ENCODE data around the gene GOLM1. TPM values are rescaled to one million over a fixed set of nuclear protein-coding genes. Genes with fewer than 3 reads are reported as not detected.

GOLM1 gene
- total RNA-seq, 1 experiment from 2014 or later: 75.1 TPM

DNA sequence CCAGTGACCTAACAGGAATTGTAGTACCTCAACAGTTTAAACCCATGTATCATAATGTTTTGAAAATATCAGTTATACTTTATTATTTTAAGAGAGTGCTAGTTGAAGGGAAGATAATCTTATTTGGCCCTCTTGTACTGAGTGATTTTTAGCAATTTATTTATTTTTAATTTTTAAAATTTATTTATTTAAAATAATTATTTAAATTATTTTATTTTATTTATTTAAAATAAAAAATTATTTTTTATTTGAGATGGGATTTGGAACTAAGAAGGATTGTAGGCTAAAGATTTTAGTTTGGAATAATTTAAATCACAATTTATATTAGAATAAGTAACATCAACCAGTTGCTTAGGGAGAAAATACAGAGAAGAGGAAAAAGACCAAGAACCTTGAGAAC lies 104.3 kb downstream of the GOLM1 start:
- TF ChIP-seq ZNF219 (CRISPR knock-in tag; IDR thresholded peaks at IDR 0.05; ENCODE audit: borderline replicate concordance): no peak
- TF ChIP-seq TP53 (CRISPR knock-in tag; IDR thresholded peaks at IDR 0.05): no peak
- peak; percentile 97 for TF ChIP-seq HMGA2 (CRISPR knock-in tag; IDR thresholded peaks at IDR 0.05)
- Mint-ChIP-seq H3K4me1 (no peaks in the 10 kb centered on the region), H3K9me3 (peaks cover 5% of the 10 kb centered on the region; the same call in 1 of the 2 replicates), H3K27ac (no peak overlapping the region), H3K4me3 (no peak overlapping the region), H3K27me3 (ENCODE audit: low read depth) (no peaks in the 10 kb centered on the region), H3K36me3 (peaks cover 55% of the 10 kb centered on the region)
- ATAC-seq: no peak
- ChIA-PET CTCF (no interaction called here), POLR2A (no interaction called here)
- no peak for DNase-seq (ENCODE audit: low spot score)

- H3K27me3 Mint-ChIP-seq (ENCODE audit: low read depth): no peaks in the 10 kb centered on the region
- no peak overlapping the region for H3K27ac Mint-ChIP-seq
- H3K9me3 Mint-ChIP-seq: peaks cover 5% of the 10 kb centered on the region; the same call in 1 of the 2 replicates
- CTCF ChIA-PET: no interaction called here
- DNase-seq (ENCODE audit: low spot score) (no peak), ATAC-seq (no peak)
- no peaks in the 10 kb centered on the region for H3K4me1 Mint-ChIP-seq
- peaks cover 59% of the 10 kb centered on the region for H3K36me3 Mint-ChIP-seq
- TF ChIP-seq ZBTB21 (CRISPR knock-in tag; IDR thresholded peaks at IDR 0.05; ENCODE audit: borderline replicate concordance) (no peak), ZNF263 (CRISPR knock-in tag; IDR thresholded peaks at IDR 0.05; ENCODE audit: low read depth) (no peak), GTF2I (CRISPR knock-in tag; conservative IDR thresholded peaks at IDR 0.05) (no peak)
- no peak overlapping the region for H3K4me3 Mint-ChIP-seq
- POLR2A ChIA-PET: no interaction called here
Measured at GRCh38 chr9:85994191-85994590, 105.2 kb downstream of the GOLM1 start.

DNA sequence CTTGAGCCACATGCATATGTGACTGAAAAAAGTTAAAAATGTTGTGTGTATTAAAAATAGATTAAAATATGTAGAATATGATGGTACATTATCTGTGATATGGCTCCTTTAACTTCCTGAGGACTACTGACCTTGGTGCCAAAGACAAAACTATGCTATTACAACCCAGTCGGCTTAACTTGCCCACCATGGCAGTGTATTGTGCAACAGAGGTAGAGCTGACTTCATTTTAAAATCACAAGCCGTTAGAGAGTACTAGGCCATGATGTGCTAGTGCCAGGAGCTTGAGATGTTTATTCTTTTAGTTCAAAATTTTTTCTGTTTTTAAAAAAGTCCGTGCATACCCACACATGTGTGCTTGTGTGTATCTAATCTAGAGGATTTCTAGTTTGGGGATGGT lies 112.1 kb downstream of the GOLM1 start:
- ATAC-seq: no peak
- DNase-seq (ENCODE audit: low spot score): no peak
- H3K4me3 Mint-ChIP-seq: no peak overlapping the region
- POLR2A ChIA-PET: no interaction called here
- TF ChIP-seq FOXJ3 (CRISPR knock-in tag; IDR thresholded peaks at IDR 0.05; ENCODE audit: borderline replicate concordance) (no peak), NR1H2 (CRISPR knock-in tag; IDR thresholded peaks at IDR 0.05) (no peak)
- peaks cover 5% of the 10 kb centered on the region; the same call in 1 of the 2 replicates for H3K9me3 Mint-ChIP-seq
- peaks cover 3% of the 10 kb centered on the region; the same call in 1 of the 2 replicates for H3K4me1 Mint-ChIP-seq
- CTCF ChIA-PET: no interaction called here
- peaks cover 53% of the 10 kb centered on the region for H3K36me3 Mint-ChIP-seq
- H3K27ac Mint-ChIP-seq: no peak overlapping the region
- H3K27me3 Mint-ChIP-seq (ENCODE audit: low read depth): no peaks in the 10 kb centered on the region

DNA sequence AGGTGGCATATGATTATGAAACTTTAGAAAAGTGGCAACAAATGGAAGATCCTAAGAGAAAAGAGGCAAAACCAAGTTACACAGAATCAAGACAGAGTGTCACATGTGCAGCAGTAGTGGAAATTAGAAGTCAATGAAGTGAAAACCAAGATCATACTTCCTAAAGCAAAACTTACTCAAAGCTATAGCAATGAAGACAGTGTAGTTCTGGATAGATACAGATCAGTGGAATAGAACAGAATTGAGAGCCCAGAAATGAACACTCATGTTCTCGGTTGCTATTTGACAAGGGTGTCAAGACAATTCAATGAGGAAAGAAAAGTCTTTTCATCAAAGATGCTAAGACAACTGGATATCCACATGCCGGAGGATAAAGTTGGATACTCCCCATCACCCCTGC lies 114.9 kb downstream of the GOLM1 start:
- no peak for DNase-seq (ENCODE audit: low spot score)
- no peak overlapping the region for H3K27ac Mint-ChIP-seq
- peaks cover 3% of the 10 kb centered on the region; the same call in 1 of the 2 replicates for H3K4me1 Mint-ChIP-seq
- CTCF ChIA-PET: interaction anchor here (0.6 kb wide), 1 partner anchor 213 kb away, joined by 3 read pairs; no protein-coding TSS in a partner anchor
- H3K27me3 Mint-ChIP-seq (ENCODE audit: low read depth): no peaks in the 10 kb centered on the region
- H3K9me3 Mint-ChIP-seq: no peaks in the 10 kb centered on the region
- POLR2A ChIA-PET: no interaction called here
- no peak overlapping the region for H3K4me3 Mint-ChIP-seq
- H3K36me3 Mint-ChIP-seq: peaks cover 48% of the 10 kb centered on the region
- ATAC-seq: no peak
- TF ChIP-seq, protein P1, sequence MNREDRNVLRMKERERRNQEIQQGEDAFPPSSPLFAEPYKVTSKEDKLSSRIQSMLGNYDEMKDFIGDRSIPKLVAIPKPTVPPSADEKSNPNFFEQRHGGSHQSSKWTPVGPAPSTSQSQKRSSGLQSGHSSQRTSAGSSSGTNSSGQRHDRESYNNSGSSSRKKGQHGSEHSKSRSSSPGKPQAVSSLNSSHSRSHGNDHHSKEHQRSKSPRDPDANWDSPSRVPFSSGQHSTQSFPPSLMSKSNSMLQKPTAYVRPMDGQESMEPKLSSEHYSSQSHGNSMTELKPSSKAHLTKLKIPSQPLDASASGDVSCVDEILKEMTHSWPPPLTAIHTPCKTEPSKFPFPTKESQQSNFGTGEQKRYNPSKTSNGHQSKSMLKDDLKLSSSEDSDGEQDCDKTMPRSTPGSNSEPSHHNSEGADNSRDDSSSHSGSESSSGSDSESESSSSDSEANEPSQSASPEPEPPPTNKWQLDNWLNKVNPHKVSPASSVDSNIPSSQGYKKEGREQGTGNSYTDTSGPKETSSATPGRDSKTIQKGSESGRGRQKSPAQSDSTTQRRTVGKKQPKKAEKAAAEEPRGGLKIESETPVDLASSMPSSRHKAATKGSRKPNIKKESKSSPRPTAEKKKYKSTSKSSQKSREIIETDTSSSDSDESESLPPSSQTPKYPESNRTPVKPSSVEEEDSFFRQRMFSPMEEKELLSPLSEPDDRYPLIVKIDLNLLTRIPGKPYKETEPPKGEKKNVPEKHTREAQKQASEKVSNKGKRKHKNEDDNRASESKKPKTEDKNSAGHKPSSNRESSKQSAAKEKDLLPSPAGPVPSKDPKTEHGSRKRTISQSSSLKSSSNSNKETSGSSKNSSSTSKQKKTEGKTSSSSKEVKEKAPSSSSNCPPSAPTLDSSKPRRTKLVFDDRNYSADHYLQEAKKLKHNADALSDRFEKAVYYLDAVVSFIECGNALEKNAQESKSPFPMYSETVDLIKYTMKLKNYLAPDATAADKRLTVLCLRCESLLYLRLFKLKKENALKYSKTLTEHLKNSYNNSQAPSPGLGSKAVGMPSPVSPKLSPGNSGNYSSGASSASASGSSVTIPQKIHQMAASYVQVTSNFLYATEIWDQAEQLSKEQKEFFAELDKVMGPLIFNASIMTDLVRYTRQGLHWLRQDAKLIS (CRISPR knock-in tag; IDR thresholded peaks at IDR 0.05; ENCODE audit: borderline replicate concordance): no peak

DNA sequence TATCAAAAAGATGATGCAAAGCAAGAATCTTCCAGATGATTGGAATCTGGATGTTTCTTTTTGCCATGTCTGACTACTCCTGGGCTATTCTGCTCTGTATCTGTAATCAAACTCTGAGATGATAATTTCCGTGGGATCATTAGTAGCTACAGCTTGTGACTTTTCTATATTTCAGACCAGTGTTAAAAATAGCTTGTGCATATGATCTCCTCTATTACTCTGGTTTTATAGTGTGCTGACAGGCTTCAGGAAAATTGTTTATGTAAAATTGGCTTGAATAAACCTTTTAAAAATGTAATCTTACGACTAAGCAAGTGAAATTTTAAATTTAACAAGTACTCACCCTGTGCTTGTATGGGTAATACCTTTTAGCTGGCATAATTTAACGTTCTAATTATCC lies 118.0 kb downstream of the GOLM1 start:
- DNase-seq (ENCODE audit: low spot score): no peak
- ChIA-PET POLR2A (no interaction called here), CTCF (no interaction called here)
- H3K36me3 Mint-ChIP-seq: peaks cover 62% of the 10 kb centered on the region
- no peak for ATAC-seq
- no peaks in the 10 kb centered on the region for H3K9me3 Mint-ChIP-seq
- peaks cover 3% of the 10 kb centered on the region; the same call in 1 of the 2 replicates for H3K4me1 Mint-ChIP-seq
- H3K27me3 Mint-ChIP-seq (ENCODE audit: low read depth): no peaks in the 10 kb centered on the region
- H3K27ac Mint-ChIP-seq: no peak overlapping the region
- H3K4me3 Mint-ChIP-seq: no peak overlapping the region
- TF ChIP-seq ZNF281 (CRISPR knock-in tag; IDR thresholded peaks at IDR 0.05) (no peak), TCF7 (CRISPR knock-in tag; IDR thresholded peaks at IDR 0.05; ENCODE audit: low read depth) (no peak), EMX1 (CRISPR knock-in tag; IDR thresholded peaks at IDR 0.05) (no peak), ZNF121 (CRISPR knock-in tag; IDR thresholded peaks at IDR 0.05) (no peak), MYBL2 (CRISPR knock-in tag; IDR thresholded peaks at IDR 0.05) (no peak)
- TF ChIP-seq, protein P2, sequence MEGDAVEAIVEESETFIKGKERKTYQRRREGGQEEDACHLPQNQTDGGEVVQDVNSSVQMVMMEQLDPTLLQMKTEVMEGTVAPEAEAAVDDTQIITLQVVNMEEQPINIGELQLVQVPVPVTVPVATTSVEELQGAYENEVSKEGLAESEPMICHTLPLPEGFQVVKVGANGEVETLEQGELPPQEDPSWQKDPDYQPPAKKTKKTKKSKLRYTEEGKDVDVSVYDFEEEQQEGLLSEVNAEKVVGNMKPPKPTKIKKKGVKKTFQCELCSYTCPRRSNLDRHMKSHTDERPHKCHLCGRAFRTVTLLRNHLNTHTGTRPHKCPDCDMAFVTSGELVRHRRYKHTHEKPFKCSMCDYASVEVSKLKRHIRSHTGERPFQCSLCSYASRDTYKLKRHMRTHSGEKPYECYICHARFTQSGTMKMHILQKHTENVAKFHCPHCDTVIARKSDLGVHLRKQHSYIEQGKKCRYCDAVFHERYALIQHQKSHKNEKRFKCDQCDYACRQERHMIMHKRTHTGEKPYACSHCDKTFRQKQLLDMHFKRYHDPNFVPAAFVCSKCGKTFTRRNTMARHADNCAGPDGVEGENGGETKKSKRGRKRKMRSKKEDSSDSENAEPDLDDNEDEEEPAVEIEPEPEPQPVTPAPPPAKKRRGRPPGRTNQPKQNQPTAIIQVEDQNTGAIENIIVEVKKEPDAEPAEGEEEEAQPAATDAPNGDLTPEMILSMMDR (IDR thresholded peaks at IDR 0.05): no peak
- TF ChIP-seq, protein P3, sequence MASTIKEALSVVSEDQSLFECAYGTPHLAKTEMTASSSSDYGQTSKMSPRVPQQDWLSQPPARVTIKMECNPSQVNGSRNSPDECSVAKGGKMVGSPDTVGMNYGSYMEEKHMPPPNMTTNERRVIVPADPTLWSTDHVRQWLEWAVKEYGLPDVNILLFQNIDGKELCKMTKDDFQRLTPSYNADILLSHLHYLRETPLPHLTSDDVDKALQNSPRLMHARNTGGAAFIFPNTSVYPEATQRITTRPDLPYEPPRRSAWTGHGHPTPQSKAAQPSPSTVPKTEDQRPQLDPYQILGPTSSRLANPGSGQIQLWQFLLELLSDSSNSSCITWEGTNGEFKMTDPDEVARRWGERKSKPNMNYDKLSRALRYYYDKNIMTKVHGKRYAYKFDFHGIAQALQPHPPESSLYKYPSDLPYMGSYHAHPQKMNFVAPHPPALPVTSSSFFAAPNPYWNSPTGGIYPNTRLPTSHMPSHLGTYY (CRISPR knock-in tag; IDR thresholded peaks at IDR 0.05): no peak
- TF ChIP-seq, protein P4, sequence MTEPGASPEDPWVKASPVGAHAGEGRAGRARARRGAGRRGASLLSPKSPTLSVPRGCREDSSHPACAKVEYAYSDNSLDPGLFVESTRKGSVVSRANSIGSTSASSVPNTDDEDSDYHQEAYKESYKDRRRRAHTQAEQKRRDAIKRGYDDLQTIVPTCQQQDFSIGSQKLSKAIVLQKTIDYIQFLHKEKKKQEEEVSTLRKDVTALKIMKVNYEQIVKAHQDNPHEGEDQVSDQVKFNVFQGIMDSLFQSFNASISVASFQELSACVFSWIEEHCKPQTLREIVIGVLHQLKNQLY (CRISPR knock-in tag; IDR thresholded peaks at IDR 0.05): no peak
